Measurements from ENCODE around the gene PTPRN2.
A peak's percentile ranks its signal among the peaks of the same experiment; 100 is the strongest.

Gene PTPRN2

DNA sequence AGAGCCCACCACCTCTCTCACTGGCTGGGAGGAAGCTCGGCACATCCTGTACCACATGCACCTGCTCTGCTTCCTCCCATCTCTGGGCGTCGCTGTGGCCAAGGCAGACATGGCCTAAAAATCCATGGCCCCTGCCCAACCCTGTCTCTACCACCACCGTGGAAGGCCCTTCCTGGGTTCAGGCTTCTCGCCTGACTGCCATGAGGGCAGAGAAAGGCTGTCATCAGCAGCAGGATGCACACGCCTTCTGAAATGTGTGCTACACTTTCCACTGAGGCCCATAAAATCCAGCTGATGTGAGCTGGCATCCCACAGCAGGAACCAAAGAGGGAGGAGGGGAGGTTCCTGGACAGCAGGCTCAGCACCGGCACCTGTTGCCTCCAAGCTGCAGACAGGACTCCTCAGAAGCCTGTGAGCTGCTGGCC is 93.4 kb downstream of the PTPRN2 start:
- H3K4me3 ChIP-seq (ENCODE audit: low read depth, low read length): no peak overlapping the region
- TF ChIP-seq, protein P1, sequence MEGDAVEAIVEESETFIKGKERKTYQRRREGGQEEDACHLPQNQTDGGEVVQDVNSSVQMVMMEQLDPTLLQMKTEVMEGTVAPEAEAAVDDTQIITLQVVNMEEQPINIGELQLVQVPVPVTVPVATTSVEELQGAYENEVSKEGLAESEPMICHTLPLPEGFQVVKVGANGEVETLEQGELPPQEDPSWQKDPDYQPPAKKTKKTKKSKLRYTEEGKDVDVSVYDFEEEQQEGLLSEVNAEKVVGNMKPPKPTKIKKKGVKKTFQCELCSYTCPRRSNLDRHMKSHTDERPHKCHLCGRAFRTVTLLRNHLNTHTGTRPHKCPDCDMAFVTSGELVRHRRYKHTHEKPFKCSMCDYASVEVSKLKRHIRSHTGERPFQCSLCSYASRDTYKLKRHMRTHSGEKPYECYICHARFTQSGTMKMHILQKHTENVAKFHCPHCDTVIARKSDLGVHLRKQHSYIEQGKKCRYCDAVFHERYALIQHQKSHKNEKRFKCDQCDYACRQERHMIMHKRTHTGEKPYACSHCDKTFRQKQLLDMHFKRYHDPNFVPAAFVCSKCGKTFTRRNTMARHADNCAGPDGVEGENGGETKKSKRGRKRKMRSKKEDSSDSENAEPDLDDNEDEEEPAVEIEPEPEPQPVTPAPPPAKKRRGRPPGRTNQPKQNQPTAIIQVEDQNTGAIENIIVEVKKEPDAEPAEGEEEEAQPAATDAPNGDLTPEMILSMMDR (IDR thresholded peaks at IDR 0.05; ENCODE audit: borderline replicate concordance, insufficient read depth, low read depth, low read length): peak; percentile 19; the same call in 1 of the 2 replicates

DNA sequence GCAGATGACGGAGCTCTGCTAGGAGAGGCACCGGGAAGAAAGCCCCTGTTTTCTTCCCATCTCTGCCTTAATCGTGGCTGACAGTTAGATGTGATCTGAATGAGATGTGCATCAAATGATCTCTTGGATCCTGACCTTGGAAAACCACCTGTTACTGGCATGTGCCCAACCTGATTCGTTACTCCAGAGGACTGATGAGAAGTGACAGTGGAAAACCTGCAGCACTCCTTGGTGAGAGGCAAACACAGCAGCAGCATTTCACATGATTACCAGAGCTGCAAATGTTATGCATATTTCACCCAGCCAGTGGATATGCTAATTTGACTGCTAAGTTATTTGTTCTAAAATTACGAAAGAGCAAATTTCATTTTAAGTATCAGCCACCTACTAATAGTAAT is 95.3 kb downstream of the PTPRN2 start:
- TF ChIP-seq, protein P1 (IDR thresholded peaks at IDR 0.05; ENCODE audit: borderline replicate concordance, insufficient read depth, low read depth, low read length): no peak
- no peak overlapping the region for H3K4me3 ChIP-seq (ENCODE audit: low read depth, low read length)

DNA sequence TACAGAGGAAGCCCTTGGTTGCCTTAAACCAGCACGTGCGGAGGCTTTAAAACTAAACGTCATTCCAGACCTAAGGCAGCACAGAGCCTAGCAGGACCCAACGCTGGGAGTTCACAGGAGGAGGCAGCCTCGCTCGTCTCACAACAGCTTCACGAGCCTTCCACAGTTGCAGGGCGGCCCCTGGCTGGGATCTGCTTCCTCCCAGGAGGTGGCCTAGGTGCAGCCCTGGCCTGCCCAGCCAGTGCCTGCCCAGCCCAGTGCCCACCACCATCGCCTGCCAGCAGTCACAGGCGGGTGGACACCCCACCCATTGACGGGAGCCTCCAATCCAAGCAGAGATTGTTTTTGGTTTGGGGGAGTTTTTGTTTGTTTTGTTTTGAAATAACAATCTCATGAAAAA is 96.5 kb downstream of the PTPRN2 start:
- H3K4me3 ChIP-seq (ENCODE audit: low read depth, low read length): no peak overlapping the region
- TF ChIP-seq, protein P1 (IDR thresholded peaks at IDR 0.05; ENCODE audit: borderline replicate concordance, insufficient read depth, low read depth, low read length): no peak

DNA sequence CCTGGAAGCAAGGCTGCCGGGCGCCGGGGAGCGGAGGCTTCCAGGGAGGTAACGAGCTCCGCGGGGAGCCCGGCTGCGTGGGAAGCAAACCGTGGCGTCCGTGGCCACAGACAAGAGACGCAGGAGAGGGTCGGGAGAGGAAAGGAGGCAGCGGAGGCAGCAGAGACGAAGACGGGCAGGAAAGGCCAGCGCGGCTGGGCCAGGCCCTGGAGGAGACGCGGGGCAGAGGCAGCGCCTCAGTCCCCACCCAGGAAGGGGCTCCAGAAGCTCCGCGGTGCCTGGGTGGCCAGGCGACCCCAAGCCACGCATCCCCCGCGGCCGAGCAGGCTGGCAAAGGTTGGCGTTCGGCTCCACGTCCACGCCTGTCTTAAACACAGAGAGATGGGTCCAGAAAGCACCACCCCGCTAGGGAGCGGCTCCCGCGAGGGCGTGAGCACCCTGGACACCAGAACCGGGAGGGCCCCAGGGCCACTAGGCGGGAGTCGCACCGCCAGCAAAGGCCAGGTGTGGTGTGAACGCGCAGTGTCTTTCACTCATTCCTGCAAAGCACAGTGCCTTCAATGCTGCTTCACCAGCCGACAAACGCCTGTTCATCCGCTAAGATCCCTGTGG is 97.3 kb downstream of the PTPRN2 start:
- TF ChIP-seq, protein P1 (IDR thresholded peaks at IDR 0.05; ENCODE audit: borderline replicate concordance, insufficient read depth, low read depth, low read length): no peak
- no peak overlapping the region for H3K4me3 ChIP-seq (ENCODE audit: low read depth, low read length)

DNA sequence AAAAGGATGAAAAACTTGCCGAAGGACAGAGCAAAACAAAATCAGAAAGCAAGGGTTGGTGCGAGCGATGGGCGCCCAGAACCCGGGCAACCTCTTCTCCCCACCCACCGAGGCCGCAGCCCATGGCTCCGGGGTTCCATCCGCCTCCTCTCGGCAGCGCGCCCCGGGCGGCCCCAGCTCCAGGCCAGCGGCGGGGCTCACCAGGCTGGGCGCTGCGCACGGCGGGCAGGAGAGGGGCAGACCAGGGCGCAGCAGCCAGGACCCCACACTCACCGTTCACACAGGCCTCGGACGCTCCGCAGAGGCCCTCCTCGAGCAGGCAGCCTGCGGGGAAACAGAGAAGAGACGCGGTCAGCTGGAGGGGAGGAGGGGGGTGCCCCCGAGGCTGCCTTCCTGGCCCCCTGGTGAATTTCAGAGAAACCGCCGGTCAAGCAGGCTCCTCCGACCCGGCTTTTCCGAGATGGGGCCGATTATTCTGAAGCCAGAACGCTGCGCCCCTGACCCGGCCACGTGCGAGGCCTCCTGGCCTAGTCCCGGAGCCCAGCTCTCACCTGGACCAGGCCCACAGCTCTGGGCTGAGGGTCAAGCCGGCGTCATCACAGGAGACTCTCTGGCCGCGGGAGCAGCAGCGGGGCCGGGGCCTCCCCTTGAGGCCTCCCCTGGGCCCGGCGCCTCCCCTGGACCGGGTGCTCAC is 98.0 kb downstream of the PTPRN2 start:
- no peak overlapping the region for H3K4me3 ChIP-seq (ENCODE audit: low read depth, low read length)
- TF ChIP-seq, protein P1 (IDR thresholded peaks at IDR 0.05; ENCODE audit: borderline replicate concordance, insufficient read depth, low read depth, low read length): no peak

DNA sequence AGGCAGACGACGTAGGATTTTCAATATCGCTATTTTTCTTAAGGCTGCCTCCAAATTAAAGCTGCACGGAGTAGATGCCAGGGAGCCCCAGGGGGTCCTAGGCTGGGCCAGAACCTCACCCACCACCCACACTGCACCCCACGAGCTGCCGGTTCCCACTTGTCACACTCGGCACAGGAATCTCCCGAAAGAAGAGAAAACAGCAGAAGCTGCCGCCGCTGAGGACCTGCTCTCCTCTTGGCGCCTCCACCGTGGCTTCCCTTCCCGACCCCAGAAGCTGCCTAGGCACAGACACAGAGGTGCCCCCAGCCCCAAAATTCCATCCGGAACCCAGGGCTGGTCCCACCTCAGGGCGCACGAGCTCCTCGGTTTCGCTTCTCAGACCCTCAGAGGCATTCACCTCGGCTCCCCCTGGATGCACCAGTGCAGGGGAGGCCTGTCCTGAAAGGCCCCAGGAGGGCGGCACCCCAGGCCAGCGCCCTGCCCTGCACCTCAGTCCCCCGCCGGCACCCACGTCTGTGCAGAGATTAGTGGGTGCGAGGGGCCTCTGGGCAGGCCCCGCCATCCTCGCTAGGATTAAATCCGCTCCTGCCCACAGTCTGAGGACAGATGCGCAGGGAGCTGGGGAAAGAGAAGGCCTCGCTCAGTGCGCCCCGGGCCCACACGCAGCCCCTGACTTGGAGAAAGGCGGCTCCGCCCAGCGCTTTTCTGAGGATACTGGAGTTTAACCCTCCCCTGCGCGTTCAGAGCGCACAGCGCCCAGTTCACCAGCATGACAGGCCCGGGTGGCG is 99.2 kb downstream of the PTPRN2 start:
- TF ChIP-seq, protein P1 (IDR thresholded peaks at IDR 0.05; ENCODE audit: borderline replicate concordance, insufficient read depth, low read depth, low read length): no peak
- no peak overlapping the region for H3K4me3 ChIP-seq (ENCODE audit: low read depth, low read length)
